ENCODE data around the gene ELMO2.

GRCh38 chr20:46330072-46330763, 76.2 kb downstream of the ELMO2 start:
- TF ChIP-seq CTCF (IDR thresholded peaks at IDR 0.05), result no peak
- no peak for TF ChIP-seq EZH2 (IDR thresholded peaks at IDR 0.05; ENCODE audit: borderline replicate concordance, insufficient read depth, low read depth, low read length, poor library complexity, severe bottlenecking)
